ENCODE data around the gene TRPM1. TPM values are rescaled to one million over a fixed set of nuclear protein-coding genes. Genes with fewer than 3 reads are reported as not detected.

TRPM1 gene
- total RNA-seq, 1 experiment from 2014 or later: 0.77 TPM

DNA sequence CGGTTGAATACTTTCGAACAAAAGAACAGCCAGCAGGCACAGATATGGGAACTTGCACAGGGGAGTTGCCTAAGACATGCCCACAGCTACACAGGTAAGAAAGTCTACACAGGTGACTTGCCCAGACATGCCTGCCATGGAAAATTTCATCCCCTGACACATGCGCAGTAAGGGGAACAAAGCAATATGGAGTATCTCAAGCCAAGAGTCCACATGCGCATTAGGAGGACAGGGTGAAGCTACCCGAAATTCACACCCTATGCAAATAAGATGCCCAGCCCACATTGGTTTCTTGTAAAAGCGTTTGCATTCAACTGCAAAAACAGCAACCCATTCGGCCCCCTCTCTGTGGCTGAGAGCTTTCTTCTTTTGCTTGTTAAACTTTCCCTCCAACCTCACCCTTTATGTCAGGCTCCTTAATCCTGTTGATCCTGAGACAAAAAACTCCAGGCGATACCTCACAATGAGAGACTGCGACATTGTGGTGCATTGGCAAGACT is 49.3 kb upstream of the TRPM1 start (continued):
- TF ChIP-seq ZNF532 (CRISPR knock-in tag; IDR thresholded peaks at IDR 0.05; ENCODE audit: borderline replicate concordance): no peak
- TF ChIP-seq JUN (CRISPR knock-in tag; IDR thresholded peaks at IDR 0.05): no peak
- TF ChIP-seq TCF7 (CRISPR knock-in tag; IDR thresholded peaks at IDR 0.05; ENCODE audit: low read depth): no peak
- peak; percentile 24; the same call in 1 of the 2 replicates for TF ChIP-seq FOXK1 (CRISPR knock-in tag; IDR thresholded peaks at IDR 0.05)
- no peak for TF ChIP-seq EMX1 (CRISPR knock-in tag; IDR thresholded peaks at IDR 0.05)
- TF ChIP-seq HMGA2 (CRISPR knock-in tag; IDR thresholded peaks at IDR 0.05): no peak
- no peak for TF ChIP-seq IRF2 (CRISPR knock-in tag; IDR thresholded peaks at IDR 0.05; ENCODE audit: borderline replicate concordance, low read depth)
- TF ChIP-seq CBFB (CRISPR knock-in tag; IDR thresholded peaks at IDR 0.05; ENCODE audit: low read depth): no peak
- TF ChIP-seq, protein P1, sequence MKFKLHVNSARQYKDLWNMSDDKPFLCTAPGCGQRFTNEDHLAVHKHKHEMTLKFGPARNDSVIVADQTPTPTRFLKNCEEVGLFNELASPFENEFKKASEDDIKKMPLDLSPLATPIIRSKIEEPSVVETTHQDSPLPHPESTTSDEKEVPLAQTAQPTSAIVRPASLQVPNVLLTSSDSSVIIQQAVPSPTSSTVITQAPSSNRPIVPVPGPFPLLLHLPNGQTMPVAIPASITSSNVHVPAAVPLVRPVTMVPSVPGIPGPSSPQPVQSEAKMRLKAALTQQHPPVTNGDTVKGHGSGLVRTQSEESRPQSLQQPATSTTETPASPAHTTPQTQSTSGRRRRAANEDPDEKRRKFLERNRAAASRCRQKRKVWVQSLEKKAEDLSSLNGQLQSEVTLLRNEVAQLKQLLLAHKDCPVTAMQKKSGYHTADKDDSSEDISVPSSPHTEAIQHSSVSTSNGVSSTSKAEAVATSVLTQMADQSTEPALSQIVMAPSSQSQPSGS (CRISPR knock-in tag; IDR thresholded peaks at IDR 0.05; ENCODE audit: borderline replicate concordance, low read depth): no peak
- no peak for TF ChIP-seq ZBTB43 (CRISPR knock-in tag; IDR thresholded peaks at IDR 0.05)
- TF ChIP-seq, protein P2, sequence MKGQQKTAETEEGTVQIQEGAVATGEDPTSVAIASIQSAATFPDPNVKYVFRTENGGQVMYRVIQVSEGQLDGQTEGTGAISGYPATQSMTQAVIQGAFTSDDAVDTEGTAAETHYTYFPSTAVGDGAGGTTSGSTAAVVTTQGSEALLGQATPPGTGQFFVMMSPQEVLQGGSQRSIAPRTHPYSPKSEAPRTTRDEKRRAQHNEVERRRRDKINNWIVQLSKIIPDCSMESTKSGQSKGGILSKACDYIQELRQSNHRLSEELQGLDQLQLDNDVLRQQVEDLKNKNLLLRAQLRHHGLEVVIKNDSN (CRISPR knock-in tag; IDR thresholded peaks at IDR 0.05): no peak

DNA sequence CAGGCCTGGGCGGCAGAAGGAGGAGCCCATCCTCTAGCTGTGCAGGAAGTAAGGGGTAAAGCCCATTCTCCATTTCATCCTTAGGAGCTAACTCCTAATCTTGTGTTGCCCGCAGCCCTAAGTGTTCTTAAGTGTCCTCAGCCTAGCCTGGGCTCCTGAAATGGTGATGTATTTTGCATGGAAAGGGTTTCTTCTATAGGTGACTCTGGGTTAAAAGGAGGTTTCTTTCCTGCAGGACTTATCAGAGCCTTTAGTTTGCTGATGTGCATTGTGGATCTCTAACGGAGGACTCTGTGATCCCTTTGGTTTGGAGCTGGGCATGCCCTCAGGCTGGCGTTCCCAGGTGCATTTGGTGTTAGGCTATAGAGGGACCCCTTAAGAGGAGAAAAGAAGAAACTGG is 48.5 kb upstream of the TRPM1 start:
- TF ChIP-seq TP53 (CRISPR knock-in tag; IDR thresholded peaks at IDR 0.05): no peak
- TF ChIP-seq E2F4 (CRISPR knock-in tag; IDR thresholded peaks at IDR 0.05; ENCODE audit: borderline replicate concordance, low read depth): no peak
- TF ChIP-seq, protein P3, sequence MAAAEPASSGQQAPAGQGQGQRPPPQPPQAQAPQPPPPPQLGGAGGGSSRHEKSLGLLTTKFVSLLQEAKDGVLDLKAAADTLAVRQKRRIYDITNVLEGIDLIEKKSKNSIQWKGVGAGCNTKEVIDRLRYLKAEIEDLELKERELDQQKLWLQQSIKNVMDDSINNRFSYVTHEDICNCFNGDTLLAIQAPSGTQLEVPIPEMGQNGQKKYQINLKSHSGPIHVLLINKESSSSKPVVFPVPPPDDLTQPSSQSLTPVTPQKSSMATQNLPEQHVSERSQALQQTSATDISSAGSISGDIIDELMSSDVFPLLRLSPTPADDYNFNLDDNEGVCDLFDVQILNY (CRISPR knock-in tag; IDR thresholded peaks at IDR 0.05): no peak
- no peak for TF ChIP-seq TEAD4 (CRISPR knock-in tag; IDR thresholded peaks at IDR 0.05)
- TF ChIP-seq TCF7 (CRISPR knock-in tag; IDR thresholded peaks at IDR 0.05; ENCODE audit: low read depth): no peak
- TF ChIP-seq NFE2L1 (CRISPR knock-in tag; IDR thresholded peaks at IDR 0.05): no peak
- no peak for TF ChIP-seq MXD4 (CRISPR knock-in tag; IDR thresholded peaks at IDR 0.05; ENCODE audit: borderline replicate concordance)
- TF ChIP-seq ZBTB43 (CRISPR knock-in tag; IDR thresholded peaks at IDR 0.05): no peak
- no peak for DNase-seq (ENCODE audit: low spot score)
- no peak for ATAC-seq
- peak overlapping the region; percentile 91 for H3K27ac Mint-ChIP-seq
- H3K36me3 Mint-ChIP-seq: peaks cover 3% of the 10 kb centered on the region; the same call in 1 of the 2 replicates
- POLR2A ChIA-PET: interaction anchor here (0.6 to 0.7 kb wide), 2 partner anchors 74 to 248 kb away, joined by 3 to 5 read pairs; no protein-coding TSS in a partner anchor
- peaks cover 3% of the 10 kb centered on the region for H3K27me3 Mint-ChIP-seq (ENCODE audit: low read depth)
- CTCF ChIA-PET: interaction anchor here (0.7 to 1.4 kb wide), 4 partner anchors 14 to 339 kb away, joined by 3 to 4 read pairs (median 4); no protein-coding TSS in a partner anchor
- H3K4me3 Mint-ChIP-seq: no peak overlapping the region
- H3K4me1 Mint-ChIP-seq: peaks cover 79% of the 10 kb centered on the region
- no peaks in the 10 kb centered on the region for H3K9me3 Mint-ChIP-seq

Measured in WTC11 (cell line).